GM21447 (cell line): ENCODE results near the gene PFDN4.

Experiments used
- ATAC-seq: cut with Tn5 transposase; IDR thresholded peaks from one replicate; pipeline ENCODE4 v1.9.1; 2021; ENCODE audit not compliant: unreplicated experiment

The PFDN4 gene

GRCh38 chr20:54200487-54201267 lies 7.2 kb upstream of the PFDN4 start:
- no peak for ATAC-seq

- ATAC-seq: no peak
Observed at GRCh38 chr20:54201268-54201846, 6.5 kb upstream of the PFDN4 start.

- no peak for ATAC-seq
Observed at GRCh38 chr20:54203281-54203680, 4.6 kb upstream of the PFDN4 start.

- ATAC-seq: no peak
Observed at GRCh38 chr20:54204063-54204462, 3.8 kb upstream of the PFDN4 start.

- ATAC-seq: no peak
Observed at GRCh38 chr20:54204481-54204880, 3.4 kb upstream of the PFDN4 start.

- ATAC-seq: no peak
Observed at GRCh38 chr20:54205450-54205849, 2.4 kb upstream of the PFDN4 start.

- no peak for ATAC-seq
Observed at GRCh38 chr20:54207053-54207742, 689 bp upstream of the PFDN4 start.

- peak; percentile 11 for ATAC-seq
Observed at GRCh38 chr20:54208548-54209176, 775 bp downstream of the PFDN4 start.

GRCh38 chr20:54209216-54209813 lies 1.4 kb downstream of the PFDN4 start:
- ATAC-seq: no peak

GRCh38 chr20:54212226-54212625 lies 4.3 kb downstream of the PFDN4 start:
- ATAC-seq: no peak

- ATAC-seq: no peak
Observed at GRCh38 chr20:54212871-54213270, 5.0 kb downstream of the PFDN4 start.

- no peak for ATAC-seq
Observed at GRCh38 chr20:54214566-54214965, 6.7 kb downstream of the PFDN4 start.

GRCh38 chr20:54215157-54215789 lies 7.4 kb downstream of the PFDN4 start:
- ATAC-seq: no peak

GRCh38 chr20:54217762-54218161 lies 9.9 kb downstream of the PFDN4 start:
- no peak for ATAC-seq

GRCh38 chr20:54218470-54218869 lies 10.6 kb downstream of the PFDN4 start:
- no peak for ATAC-seq

- no peak for ATAC-seq
Observed at GRCh38 chr20:54219751-54220426, 12.0 kb downstream of the PFDN4 start.

- no peak for ATAC-seq
Observed at GRCh38 chr20:54220722-54221121, 12.8 kb downstream of the PFDN4 start.

- peak; percentile 55 for ATAC-seq
Observed at GRCh38 chr20:54221353-54221752, 13.5 kb downstream of the PFDN4 start.

- no peak for ATAC-seq
Observed at GRCh38 chr20:54221996-54222890, 14.4 kb downstream of the PFDN4 start.
